Stimulated activated CD4-positive, alpha-beta T cell treated with anti-CD3 and anti-CD28 coated beads, Interleukin-1b, Interleukin-23, amount 100 ng/mL, for 24 hours (primary cell): ENCODE results near the gene FCER1A.
"Not testable (repeated sequence)": the region's sequence is repeated elsewhere in the genome, so short reads cannot be mapped to it uniquely, and the experiment has no call there.

ENCODE experiments used
- DNase-seq, 4 experiments: peaks; one replicate each; pipeline ENCODE4 v3.0.0-alpha.2; 2020; ENCODE audit warnings: low read depth in 4 of 4, low spot score in 1 of 4

FCER1A gene

GRCh38 chr1:159349374-159349773, 47.2 kb downstream of the FCER1A start:
- DNase-seq: not testable (repeated sequence)

DNA sequence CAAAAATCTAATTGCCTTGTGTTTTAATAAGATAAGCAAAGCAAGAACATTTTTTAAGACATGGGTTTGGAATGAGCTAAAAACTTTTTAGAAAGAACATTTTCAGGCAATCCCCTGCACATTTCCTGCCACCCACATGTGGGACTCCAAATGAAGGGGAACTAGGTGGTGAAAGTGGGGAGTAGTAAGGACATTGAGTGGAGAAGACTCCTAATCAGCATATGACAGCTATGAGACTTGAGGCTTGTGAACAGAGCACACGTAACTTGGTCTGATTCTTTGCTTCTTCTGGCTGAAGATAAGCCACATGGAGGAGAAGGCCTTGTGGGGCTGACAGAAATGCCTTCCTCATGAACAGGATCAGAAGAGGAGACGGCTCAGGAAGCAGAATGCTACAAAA, 50.3 kb downstream of the FCER1A start:
- DNase-seq: no peak
